Fibroblast of lung (primary cell): ENCODE results near the gene CYB5A. TPM values are rescaled to one million over a fixed set of nuclear protein-coding genes. Genes with fewer than 3 reads are reported as not detected.
"Not testable (repeated sequence)": the region's sequence is repeated elsewhere in the genome, so short reads cannot be mapped to it uniquely, and the experiment has no call there.

Source experiments
- DNase-seq, 2 donors: peaks; one replicate each; pipeline versions ENCODE4 v3.0.0 to v3.0.0-alpha.2; 2010; ENCODE audit warnings: low read depth in 2 of 2
- H2AFZ ChIP-seq: 2 replicates; pipeline ENCODE4 v1.5.1; 2012; ENCODE audit warnings: low read length, control low read depth, inconsistent platforms
- H3K27ac ChIP-seq: 2 replicates; pipeline ENCODE4 v1.5.1; 2011; ENCODE audit warnings: low read length, control low read depth; ENCODE audit not compliant: insufficient read depth
- H3K27me3 ChIP-seq: 2 replicates; pipeline ENCODE4 v1.5.1; 2011; ENCODE audit warnings: mild to moderate bottlenecking, low read length; ENCODE audit not compliant: control insufficient read depth, insufficient read depth
- H3K36me3 ChIP-seq: 2 replicates; pipeline ENCODE4 v1.5.1; 2011; ENCODE audit warnings: low read length; ENCODE audit not compliant: control insufficient read depth, insufficient read depth
- H3K4me1 ChIP-seq: 2 replicates; pipeline ENCODE4 v1.5.1; 2011; ENCODE audit warnings: low read length; ENCODE audit not compliant: control insufficient read depth, insufficient read depth; ENCODE audit errors: extremely low read depth
- H3K4me2 ChIP-seq: 2 replicates; pipeline ENCODE4 v1.5.1; 2011; ENCODE audit warnings: low read length, control low read depth; ENCODE audit not compliant: insufficient read depth; ENCODE audit errors: extremely low read depth
- H3K4me3 ChIP-seq, 4 experiments: fragments of 200-600 bp in 1 of 4; sonication (generic) in 1 of 4; replicated peaks in 1 of 4; 2 replicates each; pipeline ENCODE4 v1.5.1; 2011 to 2016; ENCODE audit warnings: low read length in 4 of 4, low read depth in 3 of 4, mild to moderate bottlenecking in 3 of 4, control low read depth in 2 of 4, inconsistent platforms in 1 of 4, mixed read lengths in 1 of 4; ENCODE audit not compliant: insufficient read depth in 1 of 4; ENCODE audit errors: control extremely low read depth in 1 of 4
- H3K79me2 ChIP-seq: 2 replicates; pipeline ENCODE4 v1.5.1; 2012; ENCODE audit warnings: mild to moderate bottlenecking, low read length, inconsistent platforms; ENCODE audit not compliant: control insufficient read depth, insufficient read depth
- H3K9ac ChIP-seq: 2 replicates; pipeline ENCODE4 v1.5.1; 2011; ENCODE audit warnings: mild to moderate bottlenecking, low read length, control low read depth; ENCODE audit not compliant: insufficient read depth
- H3K9me3 ChIP-seq: 2 replicates; pipeline ENCODE4 v1.5.1; 2012; ENCODE audit warnings: low read depth, low read length; ENCODE audit not compliant: control insufficient read depth, insufficient read depth
- H4K20me1 ChIP-seq: 2 replicates; pipeline ENCODE4 v1.5.1; 2011; ENCODE audit warnings: low read length; ENCODE audit not compliant: control insufficient read depth, insufficient read depth; ENCODE audit errors: extremely low read depth
- CTCF ChIP-seq, 2 donors: IDR thresholded peaks in 1 of 2; conservative IDR thresholded peaks in 1 of 2; 1 replicate in 1 of 2; 2 replicates in 1 of 2; pipeline ENCODE4 v1.5.1; 2011 to 2012; ENCODE audit warnings: low read length in 2 of 2, control low read depth in 1 of 2, inconsistent platforms in 1 of 2, low read depth in 1 of 2, mild to moderate bottlenecking in 1 of 2
- EZH2 ChIP-seq: IDR thresholded peaks from 2 replicates; pipeline ENCODE4 v1.5.1; 2012; ENCODE audit warnings: low read length, control low read depth, mild to moderate bottlenecking; ENCODE audit errors: missing control alignments
- polyA plus RNA-seq, 2 donors: library from polyadenylated mRNA; depleted of rRNA in 1 of 2; stranded (reverse) in 1 of 2; unstranded in 1 of 2; fragments of >200 nt; gene quantifications; 2 replicates each; pipeline ENCODE4 v1.2.1, GENCODE V29; 2011 to 2012; ENCODE audit warnings: missing spikeins in 1 of 2
- total RNA-seq: library from RNA; depleted of rRNA; stranded (reverse); fragments of >200 nt; gene quantifications from 2 replicates; pipeline ENCODE4 v1.2.1, GENCODE V29; 2014

Gene CYB5A
- total and polyA plus RNA-seq, 2 donors (not counting 1 experiment from before 2014, with no cell fraction given) = 111 to 113 TPM

DNA sequence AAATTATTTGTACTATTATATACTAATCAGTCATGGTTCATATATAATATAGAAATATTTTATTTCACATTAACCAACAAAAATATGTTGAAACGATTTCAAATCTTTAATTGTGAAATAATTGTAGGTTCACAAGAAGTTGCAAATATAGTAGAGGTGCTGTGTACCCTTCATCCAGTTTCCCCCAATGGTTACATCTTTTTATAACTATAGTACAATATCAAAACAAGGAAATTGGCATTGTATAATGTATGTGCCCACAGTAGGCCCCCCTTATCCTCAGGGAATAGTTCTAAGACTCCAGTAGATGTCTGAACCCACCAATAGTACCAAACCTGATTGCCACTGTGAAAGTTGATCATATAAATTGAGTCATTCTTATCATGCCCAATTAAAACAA is 7.4 kb upstream of the CYB5A start:
- no peak for DNase-seq
- H4K20me1 ChIP-seq = no peaks in the 10 kb centered on the region
- no peak for TF ChIP-seq CTCF (conservative IDR thresholded peaks at IDR 0.05 in 1 of 2, IDR thresholded peaks at IDR 0.05 in 1 of 2; ENCODE audit: low read depth in 1 of 2, low read length in 2 of 2)
- no peak for TF ChIP-seq EZH2
- peaks cover 2% of the 10 kb centered on the region for H3K4me1 ChIP-seq
- H2AFZ ChIP-seq = no peak overlapping the region
- no peaks in the 10 kb centered on the region for H3K79me2 ChIP-seq
- no peak overlapping the region for H3K9ac ChIP-seq
- peaks cover 7% of the 10 kb centered on the region for H3K27me3 ChIP-seq
- no peak overlapping the region for H3K4me2 ChIP-seq
- no peak overlapping the region for H3K4me3 ChIP-seq
- no peak overlapping the region for H3K27ac ChIP-seq
- no peaks in the 10 kb centered on the region for H3K9me3 ChIP-seq
- no peaks in the 10 kb centered on the region for H3K36me3 ChIP-seq

DNA sequence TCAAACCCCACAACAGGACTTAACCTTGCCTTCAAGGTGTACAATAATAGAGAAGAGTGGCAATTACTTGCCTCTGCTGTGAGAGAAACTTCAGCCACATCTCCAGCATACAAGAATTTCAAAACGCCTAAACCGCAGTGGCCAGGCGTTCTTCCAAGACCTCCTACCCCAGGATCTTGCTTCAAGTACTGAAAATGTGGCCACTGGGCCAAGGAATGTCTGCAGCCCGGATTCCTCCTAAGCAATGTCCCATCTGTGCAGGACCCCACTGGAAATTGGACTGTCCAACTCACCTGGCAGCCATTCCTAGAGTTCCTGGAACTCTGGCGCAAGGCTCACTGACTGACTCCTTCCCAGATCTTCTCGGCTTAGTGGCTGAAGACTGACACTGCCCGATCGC is 2.8 kb upstream of the CYB5A start:
- Histone ChIP-seq H3K9ac (no peak overlapping the region), H3K4me3 (no peak overlapping the region), H3K79me2 (no peaks in the 10 kb centered on the region), H2AFZ (no peak overlapping the region), H3K4me1 (peaks cover 2% of the 10 kb centered on the region), H3K27me3 (peaks cover 3% of the 10 kb centered on the region), H3K27ac (no peak overlapping the region), H3K4me2 (no peak overlapping the region), H3K9me3 (no peaks in the 10 kb centered on the region), H3K36me3 (no peaks in the 10 kb centered on the region), H4K20me1 (no peaks in the 10 kb centered on the region)
- DNase-seq = peak in 1 of 2 donors; percentile 58
- TF ChIP-seq CTCF (conservative IDR thresholded peaks at IDR 0.05 in 1 of 2, IDR thresholded peaks at IDR 0.05 in 1 of 2; ENCODE audit: low read depth in 1 of 2, low read length in 2 of 2) = no peak
- no peak for TF ChIP-seq EZH2

DNA sequence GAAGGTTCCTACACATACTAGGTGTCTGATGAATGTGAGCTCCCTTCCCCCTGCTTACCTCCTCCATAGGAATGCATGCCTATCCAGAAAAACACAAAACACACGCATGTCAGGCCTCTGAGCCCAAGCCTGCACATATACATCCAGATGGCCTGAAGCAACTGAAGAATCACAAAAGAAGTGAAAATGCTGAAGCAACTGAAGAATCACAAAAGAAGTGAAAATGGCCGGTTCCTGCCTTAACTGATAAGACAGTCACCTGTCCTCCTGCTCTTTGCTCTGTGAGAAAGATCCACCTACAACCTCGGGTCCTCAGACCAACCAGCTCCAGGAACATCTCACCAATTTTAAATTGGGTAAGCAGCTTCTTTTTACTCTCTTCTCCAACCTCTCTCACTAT is 1.2 kb upstream of the CYB5A start:
- not testable (repeated sequence) for H4K20me1 ChIP-seq, H3K9ac ChIP-seq, H3K27me3 ChIP-seq, H3K27ac ChIP-seq, H3K36me3 ChIP-seq, H3K9me3 ChIP-seq, H3K4me3 ChIP-seq, H3K79me2 ChIP-seq, DNase-seq, H2AFZ ChIP-seq, H3K4me1 ChIP-seq, H3K4me2 ChIP-seq
